IgD-negative memory B cell (primary cell): Measurements from ENCODE around the gene TKFC. TPM values are rescaled to one million over a fixed set of nuclear protein-coding genes. Genes with fewer than 3 reads are reported as not detected.

Experiments used
- H3K27ac Mint-ChIP-seq, 3 donors: one replicate each; pipeline ENCODE4 v1.8.0; 2020 to 2022; ENCODE audit warnings: mild to moderate bottlenecking in 3 of 3, mixed read lengths in 3 of 3, moderate library complexity in 1 of 3
- H3K27me3 Mint-ChIP-seq: one replicate; pipeline ENCODE4 v1.8.0; 2021; ENCODE audit warnings: mixed read lengths
- H3K36me3 Mint-ChIP-seq: one replicate; pipeline ENCODE4 v1.8.0; 2020; ENCODE audit warnings: mild to moderate bottlenecking, mixed read lengths
- H3K4me1 Mint-ChIP-seq, 3 donors: one replicate each; pipeline ENCODE4 v1.8.0; 2020 to 2022; ENCODE audit warnings: mixed read lengths in 3 of 3, mild to moderate bottlenecking in 1 of 3
- H3K4me3 Mint-ChIP-seq, 4 donors: one replicate each; pipeline ENCODE4 v1.8.0; 2020 to 2022; ENCODE audit warnings: mild to moderate bottlenecking in 4 of 4, mixed read lengths in 4 of 4, moderate library complexity in 3 of 4
- H3K9me3 Mint-ChIP-seq, 3 donors: one replicate each; pipeline ENCODE4 v1.8.0; 2020 to 2021; ENCODE audit warnings: mixed read lengths in 3 of 3, mild to moderate bottlenecking in 1 of 3
- polyA plus RNA-seq: library from polyadenylated mRNA; unstranded; fragments of 300-500 nt; fragmentation: Illumina TruSeq; gene quantifications from one replicate; pipeline ENCODE4 v1.2.3, GENCODE V29; 2021

The TKFC gene
- polyA plus RNA-seq, 1 donor from 2014 or later, result 46.1 TPM

- no peak overlapping the region for H3K4me3 Mint-ChIP-seq
- peaks cover 7% of the 10 kb centered on the region for H3K36me3 Mint-ChIP-seq
- H3K4me1 Mint-ChIP-seq, result no peaks in the 10 kb centered on the region
- no peaks in the 10 kb centered on the region for H3K9me3 Mint-ChIP-seq
- no peaks in the 10 kb centered on the region for H3K27me3 Mint-ChIP-seq
- no peak overlapping the region for H3K27ac Mint-ChIP-seq
These were observed 29.3 kb upstream of the TKFC start for GRCh38 chr11:61303725-61304124.

GRCh38 chr11:61305417-61305816 lies 27.6 kb upstream of the TKFC start:
- Mint-ChIP-seq H3K4me1 (no peaks in the 10 kb centered on the region), H3K27ac (no peak overlapping the region), H3K27me3 (no peaks in the 10 kb centered on the region), H3K4me3 (no peak overlapping the region), H3K9me3 (no peaks in the 10 kb centered on the region), H3K36me3 (peaks cover 6% of the 10 kb centered on the region)

GRCh38 chr11:61306221-61306620 lies 26.8 kb upstream of the TKFC start:
- Mint-ChIP-seq H3K27me3 (no peaks in the 10 kb centered on the region), H3K4me1 (no peaks in the 10 kb centered on the region), H3K36me3 (peaks cover 5% of the 10 kb centered on the region), H3K4me3 (no peak overlapping the region), H3K9me3 (no peaks in the 10 kb centered on the region), H3K27ac (no peak overlapping the region)

- Mint-ChIP-seq H3K9me3 (no peaks in the 10 kb centered on the region), H3K27ac (no peak overlapping the region), H3K27me3 (no peaks in the 10 kb centered on the region), H3K4me1 (no peaks in the 10 kb centered on the region), H3K4me3 (no peak overlapping the region), H3K36me3 (peaks cover 5% of the 10 kb centered on the region)
These were observed 25.7 kb upstream of the TKFC start for GRCh38 chr11:61307354-61307753.

- no peaks in the 10 kb centered on the region for H3K4me1 Mint-ChIP-seq
- H3K36me3 Mint-ChIP-seq, result peaks cover 3% of the 10 kb centered on the region
- H3K4me3 Mint-ChIP-seq, result no peak overlapping the region
- no peaks in the 10 kb centered on the region for H3K9me3 Mint-ChIP-seq
- no peak overlapping the region for H3K27ac Mint-ChIP-seq
- H3K27me3 Mint-ChIP-seq, result no peaks in the 10 kb centered on the region
These were observed 23.9 kb upstream of the TKFC start for GRCh38 chr11:61309141-61309540.

- Mint-ChIP-seq H3K27me3 (no peaks in the 10 kb centered on the region), H3K27ac (peak overlapping the region in 1 of 3 donors; percentile 73), H3K4me3 (no peak overlapping the region), H3K36me3 (peaks cover 3% of the 10 kb centered on the region), H3K9me3 (no peaks in the 10 kb centered on the region), H3K4me1 (no peaks in the 10 kb centered on the region)
These were observed 23.3 kb upstream of the TKFC start for GRCh38 chr11:61309739-61310138.

- Mint-ChIP-seq H3K4me3 (peak overlapping the region in 1 of 4 donors; percentile 35), H3K9me3 (no peaks in the 10 kb centered on the region), H3K27ac (peak overlapping the region in 1 of 3 donors; percentile 83), H3K36me3 (peaks cover 3% of the 10 kb centered on the region), H3K4me1 (no peaks in the 10 kb centered on the region), H3K27me3 (no peaks in the 10 kb centered on the region)
These were observed 22.3 kb upstream of the TKFC start for GRCh38 chr11:61310749-61311148.

- Mint-ChIP-seq H3K4me3 (no peak overlapping the region), H3K9me3 (no peaks in the 10 kb centered on the region), H3K27me3 (no peaks in the 10 kb centered on the region), H3K4me1 (no peaks in the 10 kb centered on the region), H3K27ac (no peak overlapping the region), H3K36me3 (peaks cover 3% of the 10 kb centered on the region)
These were observed 17.8 kb upstream of the TKFC start for GRCh38 chr11:61315260-61315659.

- H3K9me3 Mint-ChIP-seq, result no peaks in the 10 kb centered on the region
- no peak overlapping the region for H3K27ac Mint-ChIP-seq
- peak overlapping the region in 1 of 4 donors; percentile 67 for H3K4me3 Mint-ChIP-seq
- peaks cover 9 to 11% (median 10%) of the 10 kb centered on the region in 3 donors for H3K4me1 Mint-ChIP-seq
- no peaks in the 10 kb centered on the region for H3K27me3 Mint-ChIP-seq
- peaks cover 9% of the 10 kb centered on the region for H3K36me3 Mint-ChIP-seq
These were observed 7.2 kb upstream of the TKFC start for GRCh38 chr11:61325649-61326414.

GRCh38 chr11:61327669-61328071 lies 5.4 kb upstream of the TKFC start:
- Mint-ChIP-seq H3K9me3 (no peaks in the 10 kb centered on the region), H3K36me3 (peaks cover 7% of the 10 kb centered on the region), H3K4me3 (no peak overlapping the region), H3K4me1 (peaks cover 23 to 27% (median 25%) of the 10 kb centered on the region in 3 donors), H3K27ac (no peak overlapping the region), H3K27me3 (no peaks in the 10 kb centered on the region)

- Mint-ChIP-seq H3K4me3 (peak overlapping the region in 1 of 4 donors; percentile 61), H3K9me3 (no peaks in the 10 kb centered on the region), H3K27me3 (no peaks in the 10 kb centered on the region), H3K27ac (no peak overlapping the region), H3K4me1 (peaks cover 23 to 31% (median 25%) of the 10 kb centered on the region in 3 donors), H3K36me3 (peaks cover 4% of the 10 kb centered on the region)
These were observed 4.7 kb upstream of the TKFC start for GRCh38 chr11:61328351-61328750.

- H3K9me3 Mint-ChIP-seq, result no peaks in the 10 kb centered on the region
- H3K27me3 Mint-ChIP-seq, result no peaks in the 10 kb centered on the region
- peak overlapping the region in 2 of 4 donors; percentile 24 to 85 for H3K4me3 Mint-ChIP-seq
- H3K4me1 Mint-ChIP-seq, result peaks cover 30 to 35% (median 32%) of the 10 kb centered on the region in 3 donors
- H3K27ac Mint-ChIP-seq, result peak overlapping the region in 1 of 3 donors; percentile 29
- peaks cover 4% of the 10 kb centered on the region for H3K36me3 Mint-ChIP-seq
These were observed 3.2 kb upstream of the TKFC start for GRCh38 chr11:61329871-61330270.

GRCh38 chr11:61331651-61332050 lies 1.4 kb upstream of the TKFC start:
- H3K4me1 Mint-ChIP-seq, result peaks cover 34 to 41% (median 40%) of the 10 kb centered on the region in 3 donors
- H3K9me3 Mint-ChIP-seq, result no peaks in the 10 kb centered on the region
- H3K27ac Mint-ChIP-seq, result peak overlapping the region in 2 of 3 donors; percentile 84 to 96
- H3K36me3 Mint-ChIP-seq, result no peaks in the 10 kb centered on the region
- no peaks in the 10 kb centered on the region for H3K27me3 Mint-ChIP-seq
- H3K4me3 Mint-ChIP-seq, result peak overlapping the region; percentile 85 to 97 (median 92)

GRCh38 chr11:61332281-61332796 lies 689 bp upstream of the TKFC start:
- Mint-ChIP-seq H3K27ac (peak overlapping the region; percentile 84 to 96 (median 91)), H3K4me1 (peaks cover 38 to 41% (median 40%) of the 10 kb centered on the region in 3 donors), H3K27me3 (no peaks in the 10 kb centered on the region), H3K36me3 (no peaks in the 10 kb centered on the region), H3K4me3 (peak overlapping the region; percentile 85 to 97 (median 92)), H3K9me3 (no peaks in the 10 kb centered on the region)

GRCh38 chr11:61333550-61334433 lies 764 bp downstream of the TKFC start:
- Mint-ChIP-seq H3K27ac (peak overlapping the region; percentile 84 to 96 (median 95)), H3K4me1 (peaks cover 36 to 41% (median 38%) of the 10 kb centered on the region in 3 donors), H3K4me3 (peak overlapping the region; percentile 85 to 97 (median 92)), H3K36me3 (no peaks in the 10 kb centered on the region), H3K9me3 (no peaks in the 10 kb centered on the region), H3K27me3 (no peaks in the 10 kb centered on the region)
